GM12878 (cell line): ENCODE results near the gene MTFR2. TPM values are rescaled to one million over a fixed set of nuclear protein-coding genes. Genes with fewer than 3 reads are reported as not detected.

Experiments
- ATAC-seq: fragments of 200-7000 bp; cut with Tn5 transposase; 3 replicates; pipeline ENCODE4 v1.9.1; 2020; ENCODE audit warnings: mild to moderate bottlenecking, moderate library complexity
- BruUV-seq: library from RNA; stranded (reverse); fragments of 400-500 nt; replicated peaks from 2 replicates; lab custom pipeline; 2021; lab: Mats Ljungman, UMichigan
- CTCF ChIA-PET: fragments of 300-600 bp; sonication (Branson Sonifier 250); formaldehyde crosslinking; extraction: SDS; loops from one replicate; lab custom pipeline; 2021; ENCODE audit warnings: inconsistent platforms; lab: Yijun Ruan, JAX
- POLR2A ChIA-PET: fragments of 350-600 bp; formaldehyde crosslinking; extraction: SDS; loops from one replicate; lab custom pipeline; 2021; ENCODE audit warnings: inconsistent platforms; lab: Charles Lee
- RAD21 ChIA-PET: fragments of 300-600 bp; sonication (Branson Sonifier 250); formaldehyde crosslinking; loops from one replicate; lab custom pipeline; 2023; ENCODE audit warnings: antibody characterized with exemption; ENCODE audit not compliant: unreplicated experiment; lab: Charles Lee
- SMC1A ChIA-PET: fragments of 300-600 bp; sonication (Branson Sonifier 250); formaldehyde crosslinking; loops from one replicate; lab custom pipeline; 2023; ENCODE audit not compliant: unreplicated experiment, uncharacterized antibody; lab: Charles Lee
- DNase-seq: peaks from one replicate; pipeline ENCODE4 v3.0.0-alpha.2; 2011; ENCODE audit warnings: low read depth, low spot score
- FAIRE-seq: peaks from 3 replicates; lab custom pipeline; 2011; peaks lifted over from hg19 to GRCh38; lab: Jason Lieb, UNC
- H2AFZ ChIP-seq: 2 replicates; pipeline ENCODE4 v1.6.0; 2011; ENCODE audit warnings: low read depth, low read length, control low read depth; ENCODE audit not compliant: control insufficient read depth
- H3K27ac ChIP-seq: 2 replicates; pipeline ENCODE4 v1.5.1; 2011; ENCODE audit warnings: control low read depth; ENCODE audit not compliant: control insufficient read depth, insufficient read depth
- H3K27me3 ChIP-seq, 2 experiments: replicated peaks in 1 of 2; 2 replicates each; pipeline versions ENCODE4 v1.6.0 to v1.6.1; 2011; ENCODE audit warnings: low read length in 1 of 2; ENCODE audit not compliant: control insufficient read depth in 2 of 2, insufficient read depth in 2 of 2
- H3K36me3 ChIP-seq, 2 experiments: 2 replicates each; pipeline ENCODE4 v1.5.1; 2011; ENCODE audit warnings: low read length in 1 of 2; ENCODE audit not compliant: control insufficient read depth in 2 of 2, insufficient read depth in 2 of 2
- H3K4me1 ChIP-seq: 2 replicates; pipeline ENCODE4 v1.6.1; 2011; ENCODE audit warnings: mild to moderate bottlenecking, low read length, moderate library complexity, mixed read lengths; ENCODE audit not compliant: control insufficient read depth, insufficient read depth
- H3K4me2 ChIP-seq: 2 replicates; pipeline ENCODE4 v1.6.0; 2011; ENCODE audit warnings: control low read depth; ENCODE audit not compliant: control insufficient read depth, insufficient read depth
- H3K4me3 ChIP-seq: fragments of 200-600 bp; sonication (generic); 2 replicates; pipeline ENCODE4 v1.5.1; 2016
- H3K79me2 ChIP-seq: 2 replicates; pipeline ENCODE4 v1.6.0; 2011; ENCODE audit warnings: low read length; ENCODE audit not compliant: control insufficient read depth, insufficient read depth
- H3K9ac ChIP-seq: 2 replicates; pipeline ENCODE4 v1.8.0; 2011; ENCODE audit warnings: low read length, control low read depth, mixed read lengths; ENCODE audit not compliant: control insufficient read depth, insufficient read depth
- H3K9me3 ChIP-seq: replicated peaks from 3 replicates; pipeline ENCODE4 v1.5.1; 2011; ENCODE audit warnings: mild to moderate bottlenecking, low read length; ENCODE audit not compliant: control insufficient read depth, insufficient read depth
- H4K20me1 ChIP-seq: 2 replicates; pipeline ENCODE4 v1.6.0; 2011; ENCODE audit not compliant: control insufficient read depth, insufficient read depth
- DPF2 ChIP-seq: fragments of 450-650 bp; IDR thresholded peaks from 2 replicates; pipeline ENCODE4 v1.6.1; 2017; ENCODE audit warnings: mild to moderate bottlenecking
- EP300 ChIP-seq, 2 experiments: fragments of 150-350 bp in 1 of 2; IDR thresholded peaks; 2 replicates each; pipeline ENCODE4 v1.6.1; 2011 to 2012; ENCODE audit warnings: low read depth in 2 of 2, low read length in 2 of 2, borderline replicate concordance in 1 of 2, improper control_type of control experiment in 1 of 2, inconsistent platforms in 1 of 2; ENCODE audit not compliant: control insufficient read depth in 1 of 2
- EZH2 ChIP-seq: IDR thresholded peaks from 2 replicates; pipeline ENCODE4 v1.6.1; 2012; ENCODE audit warnings: low read depth, mild to moderate bottlenecking, control low read depth, inconsistent platforms, low read length, borderline replicate concordance; ENCODE audit not compliant: control insufficient read depth
- FOXM1 ChIP-seq: IDR thresholded peaks from 2 replicates; pipeline ENCODE4 v1.6.1; 2012; ENCODE audit warnings: low read depth, mild to moderate bottlenecking, inconsistent platforms, low read length, moderate library complexity
- IRF4 ChIP-seq: IDR thresholded peaks from 2 replicates; pipeline ENCODE4 v1.6.1; 2011; ENCODE audit warnings: low read depth, low read length
- NFXL1 ChIP-seq: fragments of 450-650 bp; IDR thresholded peaks from 2 replicates; pipeline ENCODE4 v1.6.1; 2017; ENCODE audit warnings: antibody characterized with exemption, mild to moderate bottlenecking, borderline replicate concordance
- NRF1 ChIP-seq: conservative IDR thresholded peaks from 2 replicates; pipeline ENCODE4 v1.6.1; 2011; ENCODE audit warnings: mild to moderate bottlenecking, low read depth, low read length, improper control_type of control experiment
- PAX8 ChIP-seq: fragments of 450-650 bp; IDR thresholded peaks from 2 replicates; pipeline ENCODE4 v1.6.1; 2017; ENCODE audit warnings: mild to moderate bottlenecking, moderate library complexity
- PML ChIP-seq: IDR thresholded peaks from 2 replicates; pipeline ENCODE4 v1.6.1; 2012; ENCODE audit warnings: low read length, inconsistent platforms
- RBBP5 ChIP-seq: fragments of 200-600 bp; sonication (generic); conservative IDR thresholded peaks from 2 replicates; pipeline ENCODE4 v1.6.1; 2016
- RELA ChIP-seq: fragments of 450-650 bp; IDR thresholded peaks from 2 replicates; pipeline ENCODE4 v1.8.0; 2014; ENCODE audit warnings: borderline replicate concordance; ENCODE audit not compliant: partially characterized antibody
- SIN3A ChIP-seq: IDR thresholded peaks from 2 replicates; pipeline ENCODE4 v1.6.1; 2012; ENCODE audit warnings: low read depth, low read length, improper control_type of control experiment
- TCF3 ChIP-seq: IDR thresholded peaks from 2 replicates; pipeline ENCODE4 v1.6.1; 2012; ENCODE audit warnings: low read depth, mild to moderate bottlenecking, low read length, borderline replicate concordance; ENCODE audit not compliant: insufficient read depth
- ZBED1 ChIP-seq: IDR thresholded peaks from 2 replicates; pipeline ENCODE4 v1.6.1; 2016; ENCODE audit warnings: borderline replicate concordance
- ZNF274 ChIP-seq: IDR thresholded peaks from one replicate; pipeline ENCODE4 v1.8.0; 2011; ENCODE audit not compliant: insufficient read length, insufficient read depth
- in situ Hi-C: fragments of 300-500 bp; cut with MboI; formaldehyde crosslinking; loops from 9 replicates; pipeline ENCODE4 v1.14.3; 2018; ENCODE audit warnings: mixed read lengths
- intact Hi-C: fragments of 100-400 bp; cut with micrococcal nuclease; formaldehyde crosslinking; loops from one replicate; pipeline ENCODE4 v1.14.2; 2022; ENCODE audit not compliant: unreplicated experiment
- polyA plus RNA-seq, 11 experiments: library from polyadenylated mRNA; depleted of rRNA in 4 of 11; unstranded in 6 of 11; stranded (reverse) in 5 of 11; fragments of >200 nt; fragmentation: Nextera tagmentation in 4 of 11; fragmentation: Illumina TruSeq in 1 of 11; extraction: Ambion mirVana in 4 of 11; extraction: Trizol in 1 of 11; gene quantifications; 1 replicate in 1 of 11; 2 replicates in 10 of 11; pipeline versions ENCODE4 v1.2.1 to v1.2.3, GENCODE V29; 2011 to 2016; ENCODE audit warnings: inconsistent platforms in 2 of 11, missing spikeins in 2 of 11, low read depth in 1 of 11
- total RNA-seq, 4 experiments: library from RNA; depleted of rRNA in 3 of 4; stranded (reverse); fragments of >200 nt in 3 of 4; fragmentation: Illumina TruSeq in 1 of 4; extraction: Trizol in 1 of 4; gene quantifications; 2 replicates each; pipeline versions ENCODE4 v1.2.1 to v1.2.3, GENCODE V29; 2013 to 2021

Gene MTFR2
- total and polyA plus RNA-seq, 10 of the 15 experiments (the other 5 are each of a cell fraction or from before 2014, with no cell fraction given) = 7.3 to 33.5 (median 25.3) TPM

DNA sequence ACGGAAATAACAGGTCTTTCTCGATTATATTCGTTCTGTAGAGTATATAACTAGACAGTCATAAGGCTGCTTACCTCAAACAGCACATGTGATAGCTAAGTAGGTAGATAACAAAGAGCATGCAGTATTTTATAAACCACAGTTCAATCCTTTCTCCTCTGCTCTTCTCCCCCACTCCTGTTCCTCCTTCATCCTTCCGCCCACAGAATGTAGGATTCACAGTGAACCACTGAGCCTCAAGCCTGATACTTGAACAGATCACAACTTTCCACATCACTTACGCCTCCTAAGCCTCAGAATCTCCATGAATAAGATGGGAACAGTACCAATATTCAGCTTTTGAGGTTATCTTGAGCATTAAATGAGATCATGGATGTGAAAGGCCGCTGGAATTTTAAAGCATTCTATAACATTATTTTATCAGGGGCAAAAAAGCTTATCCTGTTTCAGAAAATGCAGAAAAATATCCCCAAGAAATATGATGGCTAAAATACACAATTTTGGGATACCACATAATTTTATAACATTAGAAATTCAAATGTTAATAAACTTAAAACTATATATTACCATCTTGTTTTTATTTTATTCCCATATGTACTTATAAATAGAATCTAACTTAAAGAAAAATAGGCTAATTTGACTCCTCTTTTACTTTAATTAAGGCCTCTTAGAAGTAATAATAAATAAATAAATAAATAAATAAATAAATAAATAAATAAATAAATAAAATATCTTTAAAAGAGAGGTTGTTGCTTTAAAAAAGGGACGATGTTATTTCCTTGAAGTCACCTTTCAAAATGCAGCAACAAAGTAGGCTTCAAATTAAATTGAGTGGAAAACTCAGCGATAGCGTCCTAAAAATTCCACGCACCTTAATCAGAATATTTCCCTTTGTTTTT lies 33.4 kb downstream of the MTFR2 start (continued):
- TF ChIP-seq DPF2 (no peak), IRF4 (no peak)

DNA sequence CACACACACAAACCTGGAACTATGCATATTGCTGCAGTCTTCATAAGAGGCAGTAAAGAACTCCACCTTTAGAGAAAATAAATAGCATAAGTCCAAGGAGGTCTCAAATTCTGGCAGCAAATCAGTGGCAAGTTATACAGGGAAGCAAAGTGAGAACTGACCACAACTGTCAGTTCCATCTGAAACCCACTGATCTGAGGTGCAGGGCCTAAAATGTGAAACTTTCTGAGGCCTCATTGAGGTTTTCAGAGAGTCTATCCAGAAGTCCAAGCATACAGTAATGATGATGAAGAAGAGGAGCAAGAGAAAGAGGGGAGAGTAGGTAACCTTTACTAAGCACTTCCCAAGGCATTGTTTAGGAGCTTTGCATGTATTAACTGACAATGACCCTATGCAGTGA lies 36.3 kb downstream of the MTFR2 start:
- Histone ChIP-seq H3K4me3 (no peak overlapping the region), H2AFZ (no peak overlapping the region), H3K9me3 (no peaks in the 10 kb centered on the region), H3K9ac (no peak overlapping the region), H3K27me3 (no peaks in the 10 kb centered on the region; a peak in 1 of 4 replicates), H4K20me1 (no peaks in the 10 kb centered on the region), H3K4me1 (no peaks in the 10 kb centered on the region), H3K4me2 (no peak overlapping the region), H3K79me2 (no peaks in the 10 kb centered on the region), H3K27ac (no peak overlapping the region), H3K36me3 (no peaks in the 10 kb centered on the region)
- DNase-seq (no peak), FAIRE-seq (no peak), ATAC-seq (no peak)
- BruUV-seq = no TSS peak
- TF ChIP-seq FOXM1 (no peak), TCF3 (no peak), PAX8 (no peak), ZBED1 (no peak), EZH2 (no peak), NFXL1 (no peak), ZNF274 (no peak), RELA (no peak), NRF1 (no peak), SIN3A (no peak), RBBP5 (no peak), PML (no peak), EP300 (IDR thresholded peaks at IDR 0.05; ENCODE audit: borderline replicate concordance in 1 of 2, control insufficient read depth in 1 of 2, low read depth in 2 of 2, low read length in 2 of 2) (no peak)
- ChIA-PET CTCF (interaction anchor here (3.1 kb wide), 1 partner anchor 13 kb away, joined by 17 read pairs; no protein-coding TSS in a partner anchor), SMC1A (interaction anchor here (1.3 kb wide), 1 partner anchor 9 kb away, joined by 4 read pairs; no protein-coding TSS in a partner anchor), POLR2A (no interaction called here), RAD21 (no interaction called here)
- in situ Hi-C loops (no loop called here), intact Hi-C loops (no loop called here)
